Measurements from ENCODE around the gene CDH4. TPM values are rescaled to one million over a fixed set of nuclear protein-coding genes. Genes with fewer than 3 reads are reported as not detected.

The CDH4 gene
- total RNA-seq, 1 donor from 2014 or later, result under 0.01 TPM

GRCh38 chr20:61731363-61732181 lies 479.5 kb downstream of the CDH4 start:
- no peak for DNase-seq (ENCODE audit: low read depth in 2 of 2)

- no peak for DNase-seq (ENCODE audit: low read depth in 2 of 2)
These were observed 480.6 kb downstream of the CDH4 start for GRCh38 chr20:61732511-61733210.

- no peak for DNase-seq (ENCODE audit: low read depth in 2 of 2)
These were observed 481.2 kb downstream of the CDH4 start for GRCh38 chr20:61733216-61733615.

- DNase-seq (ENCODE audit: low read depth in 2 of 2), result no peak
These were observed 482.1 kb downstream of the CDH4 start for GRCh38 chr20:61733891-61734732.

- DNase-seq (ENCODE audit: low read depth in 2 of 2), result no peak
These were observed 482.9 kb downstream of the CDH4 start for GRCh38 chr20:61734733-61735502.

- no peak for DNase-seq (ENCODE audit: low read depth in 2 of 2)
These were observed 483.4 kb downstream of the CDH4 start for GRCh38 chr20:61735503-61735785.

GRCh38 chr20:61736001-61736635 lies 484.1 kb downstream of the CDH4 start:
- no peak for DNase-seq (ENCODE audit: low read depth in 2 of 2)

GRCh38 chr20:61736751-61737310 lies 484.8 kb downstream of the CDH4 start:
- no peak for DNase-seq (ENCODE audit: low read depth in 2 of 2)

GRCh38 chr20:61737346-61737745 lies 485.3 kb downstream of the CDH4 start:
- no peak for DNase-seq (ENCODE audit: low read depth in 2 of 2)

- DNase-seq (ENCODE audit: low read depth in 2 of 2), result no peak
These were observed 485.9 kb downstream of the CDH4 start for GRCh38 chr20:61737812-61738443.

GRCh38 chr20:61738601-61739069 lies 486.6 kb downstream of the CDH4 start:
- no peak for DNase-seq (ENCODE audit: low read depth in 2 of 2)

GRCh38 chr20:61739086-61739831 lies 487.2 kb downstream of the CDH4 start:
- no peak for DNase-seq (ENCODE audit: low read depth in 2 of 2)

- no peak for DNase-seq (ENCODE audit: low read depth in 2 of 2)
These were observed 487.7 kb downstream of the CDH4 start for GRCh38 chr20:61739832-61740118.

- DNase-seq (ENCODE audit: low read depth in 2 of 2), result no peak
These were observed 490.2 kb downstream of the CDH4 start for GRCh38 chr20:61742097-61742825.

GRCh38 chr20:61743606-61744005 lies 491.5 kb downstream of the CDH4 start:
- no peak for DNase-seq (ENCODE audit: low read depth in 2 of 2)

GRCh38 chr20:61744691-61745396 lies 492.8 kb downstream of the CDH4 start:
- no peak for DNase-seq (ENCODE audit: low read depth in 2 of 2)

- no peak for DNase-seq (ENCODE audit: low read depth in 2 of 2)
These were observed 493.5 kb downstream of the CDH4 start for GRCh38 chr20:61745397-61746146.
